HG02642 (cell line): ENCODE measurements around the gene ARPIN.
"Not testable (repeated sequence)": the region's sequence is repeated elsewhere in the genome, so short reads cannot be mapped to it uniquely, and the experiment has no call there.

Source experiments
- ATAC-seq: cut with Tn5 transposase; IDR thresholded peaks from one replicate; pipeline ENCODE4 v1.9.1; 2021; ENCODE audit warnings: mild to moderate bottlenecking; ENCODE audit not compliant: unreplicated experiment, poor library complexity

ARPIN gene

DNA sequence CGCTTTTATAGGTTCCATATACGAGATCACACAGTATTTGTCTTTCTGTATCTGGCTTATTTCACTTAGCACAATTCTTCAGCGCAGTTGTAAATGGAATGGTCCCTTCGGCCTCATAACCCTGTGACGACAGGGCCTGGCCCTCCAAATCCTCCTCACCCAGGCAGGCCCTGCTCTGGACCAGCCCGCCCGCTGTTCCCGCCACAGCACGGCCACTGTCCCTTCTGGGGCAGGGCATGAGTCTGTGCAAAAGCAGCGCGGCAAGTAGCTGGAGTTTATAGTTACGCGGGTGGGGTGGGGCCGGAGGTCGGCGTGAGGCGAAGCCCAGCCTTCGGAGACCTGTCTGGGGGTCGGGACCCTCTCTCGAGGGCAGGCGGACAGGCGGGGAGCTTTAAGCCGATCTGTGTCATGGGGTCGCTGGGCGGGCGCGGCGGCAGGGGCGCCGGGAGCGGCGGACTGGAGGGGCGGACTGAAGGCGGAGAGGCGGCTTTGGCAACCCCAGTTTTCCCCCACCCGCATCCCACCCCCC lies 543 bp downstream of the ARPIN start:
- no peak for ATAC-seq

DNA sequence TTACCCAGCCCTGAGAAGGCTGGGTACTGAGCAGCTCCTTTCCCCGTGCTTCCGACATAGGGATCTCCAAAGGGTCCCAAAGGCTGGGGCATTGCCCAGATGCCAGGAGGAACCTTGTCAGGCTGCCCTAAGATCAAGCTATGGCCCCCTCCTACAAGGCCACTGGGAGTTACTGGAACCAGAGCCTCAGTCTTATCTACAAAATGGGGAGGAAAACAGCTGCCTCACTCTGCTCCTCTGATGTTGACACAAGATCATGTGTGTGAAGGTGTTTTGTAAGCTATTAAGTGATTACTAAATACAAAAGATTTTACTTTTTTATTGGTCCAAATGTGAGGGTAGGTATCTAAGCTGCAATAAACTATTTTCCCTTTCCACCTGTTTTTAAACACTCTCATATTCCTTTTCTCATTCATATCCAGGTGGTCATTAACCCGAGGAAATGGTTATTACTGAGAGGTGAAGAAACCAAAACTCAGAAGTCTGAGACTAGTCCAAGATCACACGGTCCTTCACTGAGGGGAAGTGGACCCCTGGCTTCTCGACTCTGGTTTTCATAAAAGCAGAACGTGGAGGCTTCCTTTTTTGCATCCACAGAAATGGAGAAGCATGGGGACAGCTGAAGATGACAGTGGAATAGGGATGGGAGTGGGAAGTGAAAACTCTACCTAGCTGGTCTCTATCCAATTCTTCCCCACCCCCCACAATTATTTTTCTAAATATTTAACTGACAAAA lies 1.7 kb downstream of the ARPIN start:
- ATAC-seq = no peak

DNA sequence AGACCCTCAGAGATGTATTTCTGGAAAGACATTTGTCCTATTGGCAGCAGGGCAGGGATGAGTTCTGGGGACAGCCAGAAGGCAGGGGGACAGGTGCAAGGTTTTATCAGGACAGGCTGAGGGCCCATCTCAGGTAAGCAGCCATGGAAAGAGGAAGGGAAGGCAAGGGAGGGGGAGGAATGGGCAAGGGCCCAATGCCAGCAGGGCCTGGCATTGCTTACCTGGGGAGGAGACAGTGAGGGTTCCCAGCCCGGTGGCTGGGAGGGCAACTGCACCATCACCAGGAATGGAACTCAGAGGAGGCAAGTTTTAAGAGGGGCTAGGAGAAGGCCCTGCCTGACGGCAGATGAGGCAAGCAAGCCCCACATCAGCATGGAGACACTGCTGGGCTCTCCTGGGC lies 3.1 kb downstream of the ARPIN start:
- no peak for ATAC-seq

DNA sequence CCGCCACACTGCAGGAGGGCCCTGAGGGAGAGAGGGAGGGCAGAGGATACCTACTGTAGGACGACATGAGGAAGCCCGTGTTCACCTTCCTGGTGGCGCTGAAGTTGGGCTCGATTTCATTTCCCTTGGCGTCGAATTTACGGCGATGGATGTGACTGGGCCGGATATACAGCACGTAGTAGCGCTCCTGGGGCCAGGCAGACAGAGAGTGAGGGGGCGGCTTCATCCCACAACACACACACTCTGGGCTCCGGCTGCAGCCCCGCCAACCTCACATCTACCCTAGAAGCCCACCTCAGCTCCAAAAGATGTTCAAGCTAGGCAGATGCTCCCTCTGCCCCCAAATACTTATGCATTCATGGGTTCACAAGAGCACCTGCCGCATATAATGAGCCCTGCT lies 4.5 kb downstream of the ARPIN start:
- ATAC-seq = no peak

DNA sequence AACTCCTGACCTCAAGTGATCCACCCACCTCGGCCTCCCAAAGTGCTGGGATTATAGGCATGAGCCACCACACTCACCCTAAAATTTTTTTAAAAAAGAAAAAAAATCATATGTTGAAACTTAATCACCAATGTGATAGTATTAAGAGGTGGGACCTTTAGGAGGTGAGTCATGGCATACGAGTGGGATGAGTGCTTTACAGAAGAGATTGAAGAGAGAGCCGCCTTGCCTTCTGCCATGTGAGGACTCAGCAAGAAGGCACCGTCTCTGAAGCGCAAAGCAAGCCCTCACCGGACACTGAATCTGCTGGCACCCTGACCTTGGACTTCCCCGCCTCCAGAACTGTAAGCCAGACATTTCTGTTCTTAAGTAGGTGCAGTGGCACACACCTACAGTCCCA lies 5.5 kb downstream of the ARPIN start:
- no peak for ATAC-seq

DNA sequence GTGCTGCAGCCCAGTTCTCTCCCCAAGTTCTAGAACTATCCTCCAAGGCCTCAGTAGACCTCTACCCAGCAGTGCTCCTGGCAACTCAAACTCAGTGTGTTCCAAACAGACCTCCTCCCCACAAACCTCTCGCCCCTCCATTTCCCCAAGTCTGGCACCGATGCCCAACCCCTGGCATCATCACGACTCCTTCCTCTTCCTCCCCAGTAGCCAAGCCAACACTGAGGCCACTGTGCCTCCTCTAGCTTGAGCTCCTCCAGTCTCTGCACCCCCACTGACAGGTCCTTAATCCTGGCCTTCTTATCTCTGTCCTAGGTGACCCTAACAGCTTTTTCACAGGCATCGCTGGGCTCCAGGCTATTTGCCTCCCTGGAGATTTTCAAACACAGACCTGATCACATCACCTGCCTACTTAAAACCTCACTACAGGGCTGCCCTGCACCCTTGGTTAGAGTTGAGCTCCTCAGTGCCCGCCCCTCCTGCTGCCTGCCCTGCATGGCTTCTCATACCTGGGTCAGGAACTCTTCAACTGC lies 6.8 kb downstream of the ARPIN start:
- no peak for ATAC-seq

DNA sequence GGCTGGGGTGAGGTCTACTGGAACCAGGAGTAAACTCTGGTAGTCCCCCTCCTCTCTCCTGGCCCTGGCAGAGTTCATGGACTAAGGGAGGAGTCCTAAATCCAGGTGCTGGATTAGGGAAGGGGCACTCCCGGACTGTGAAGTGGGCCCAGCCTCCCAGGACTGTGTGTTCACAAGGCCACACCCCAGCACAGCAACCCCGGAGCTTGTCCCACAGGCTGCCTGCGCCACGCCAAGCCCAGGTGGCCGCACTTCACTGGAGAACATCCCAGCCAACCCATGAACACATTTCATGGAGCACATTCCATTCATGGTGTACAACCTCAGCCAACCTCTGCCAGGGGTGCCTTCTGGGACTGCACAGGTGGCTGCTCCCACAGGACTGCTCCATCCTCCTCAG lies 8.2 kb downstream of the ARPIN start:
- no peak for ATAC-seq

DNA sequence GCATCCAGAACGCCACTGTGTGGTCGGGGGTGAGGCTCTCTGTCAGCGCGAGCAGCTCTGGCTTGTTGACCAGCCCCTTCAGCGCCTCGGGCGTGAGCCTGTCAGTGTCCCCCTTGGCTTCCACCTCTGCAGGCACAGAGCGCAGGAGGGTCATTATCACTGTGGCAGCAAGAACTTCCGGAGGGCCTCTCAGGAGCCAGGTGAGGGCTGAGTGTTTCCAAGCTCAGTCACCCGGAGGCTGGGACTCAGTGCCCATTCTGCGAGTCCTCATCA lies 9.0 kb downstream of the ARPIN start:
- ATAC-seq = no peak

DNA sequence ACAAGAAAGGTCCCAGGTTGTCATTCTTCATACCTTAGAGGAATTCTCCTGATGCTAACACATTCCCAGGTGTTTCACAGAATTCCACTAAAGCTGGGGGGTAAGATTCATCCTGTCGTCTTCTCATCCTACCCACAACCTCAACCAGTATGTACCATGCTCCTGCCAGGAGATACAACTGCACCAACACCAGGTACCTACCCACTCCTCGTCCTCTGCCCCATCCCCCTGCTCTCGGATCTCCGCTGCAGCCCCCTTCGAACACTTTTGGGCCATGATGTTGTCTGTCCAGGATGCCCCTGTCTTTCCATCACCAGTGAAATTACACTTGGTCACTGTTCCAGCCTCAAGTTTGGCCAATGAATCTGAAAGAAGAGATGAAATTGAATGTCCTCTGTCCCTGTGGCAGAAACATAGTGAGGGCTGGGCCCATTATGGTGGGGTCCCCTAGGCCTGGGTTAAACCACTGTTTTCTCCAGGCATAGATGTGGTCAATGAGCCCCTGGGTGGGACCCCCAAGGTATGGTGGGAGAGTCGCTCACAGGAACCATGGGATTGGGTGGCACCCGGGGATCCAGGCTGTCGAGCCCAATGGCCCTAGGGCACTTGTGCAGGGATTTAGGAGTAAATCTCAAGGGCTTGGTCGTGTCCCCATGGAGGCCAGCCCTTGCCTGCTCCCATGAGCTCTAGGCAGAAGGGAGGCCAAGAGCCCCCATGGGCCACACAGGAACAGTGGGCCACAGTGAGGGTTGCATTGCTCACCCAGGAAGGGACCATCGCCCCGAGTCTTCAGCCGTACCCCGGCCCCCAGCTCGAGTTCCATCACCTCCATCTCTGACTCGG lies 9.5 kb downstream of the ARPIN start:
- ATAC-seq = no peak

DNA sequence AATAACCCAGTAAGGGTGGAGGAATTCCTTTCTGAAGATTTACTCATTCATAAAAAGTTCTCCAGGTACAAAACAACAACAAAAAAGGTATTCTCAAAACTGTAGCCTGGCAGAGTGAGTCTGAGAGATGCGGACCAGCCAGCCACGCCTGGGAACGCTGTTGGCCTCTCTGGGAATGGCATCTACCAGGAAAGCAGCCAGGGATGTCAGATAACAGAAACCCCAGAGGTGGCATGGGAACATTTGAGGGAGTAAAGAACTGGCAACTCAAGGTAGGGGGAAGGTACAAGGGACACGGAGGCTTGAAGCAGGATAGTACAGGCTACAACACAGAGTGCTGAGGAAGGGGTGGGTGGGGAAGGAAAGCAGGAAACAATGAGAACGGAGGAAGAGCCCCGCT lies 11.9 kb downstream of the ARPIN start:
- ATAC-seq = no peak

DNA sequence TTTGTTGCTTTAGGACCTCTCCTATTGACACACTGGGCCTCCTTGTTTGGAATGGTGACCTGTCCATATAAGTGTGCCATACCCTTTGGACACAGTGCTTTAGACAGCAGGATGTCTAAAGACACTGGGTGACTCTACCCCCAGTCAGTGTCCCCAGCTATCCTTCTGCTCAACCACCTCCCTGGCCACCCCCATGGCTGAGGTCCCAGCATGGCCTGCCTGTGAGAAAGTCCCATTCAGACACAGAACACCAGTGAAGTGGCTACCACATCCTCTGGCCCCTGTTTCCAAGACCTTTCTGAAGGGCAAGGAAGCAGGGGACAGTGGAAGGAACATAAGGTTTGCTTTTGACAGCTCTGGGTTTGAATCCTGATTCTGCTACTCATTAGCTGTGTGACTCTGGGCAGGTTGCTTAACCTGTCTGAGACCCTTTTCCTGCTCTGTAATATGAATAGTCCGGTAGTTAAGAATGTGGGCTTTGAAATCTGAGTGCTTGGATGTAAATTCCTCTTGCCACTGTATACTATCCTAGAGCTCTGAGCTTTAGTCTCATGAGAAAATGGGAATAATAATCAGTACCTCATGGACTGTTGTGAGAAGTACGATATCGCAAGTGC lies 12.7 kb downstream of the ARPIN start:
- ATAC-seq = no peak

DNA sequence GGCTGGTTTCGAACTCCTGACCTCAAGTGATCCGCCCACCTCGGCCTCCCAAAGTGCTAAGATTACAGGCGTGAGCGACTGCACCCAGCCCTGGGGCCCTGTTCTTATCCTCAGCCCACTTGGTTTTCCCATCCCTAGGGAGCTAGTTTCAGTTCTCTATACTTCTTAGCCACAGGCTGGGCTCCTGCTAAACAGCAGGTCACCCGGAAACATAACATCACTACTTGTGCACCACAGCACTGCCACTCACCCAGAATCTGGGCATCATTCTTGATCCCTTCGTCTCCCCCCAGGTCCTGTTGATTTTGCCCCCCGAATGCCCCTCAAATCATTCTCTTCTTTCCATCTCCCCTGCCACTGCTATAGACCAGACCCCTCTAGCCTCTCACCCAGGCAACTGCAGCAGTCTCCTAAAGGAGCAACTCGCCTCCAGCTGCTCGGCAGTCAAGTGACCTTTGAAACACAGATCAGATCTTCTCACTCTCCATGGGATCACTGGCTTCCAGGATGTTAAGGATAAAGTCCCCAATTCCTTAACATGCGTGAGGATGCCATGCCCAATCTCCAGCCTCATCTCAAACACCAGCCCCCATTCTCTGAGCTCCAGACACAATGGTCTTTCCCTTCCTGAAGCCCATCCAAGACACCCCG lies 13.3 kb downstream of the ARPIN start:
- no peak for ATAC-seq

DNA sequence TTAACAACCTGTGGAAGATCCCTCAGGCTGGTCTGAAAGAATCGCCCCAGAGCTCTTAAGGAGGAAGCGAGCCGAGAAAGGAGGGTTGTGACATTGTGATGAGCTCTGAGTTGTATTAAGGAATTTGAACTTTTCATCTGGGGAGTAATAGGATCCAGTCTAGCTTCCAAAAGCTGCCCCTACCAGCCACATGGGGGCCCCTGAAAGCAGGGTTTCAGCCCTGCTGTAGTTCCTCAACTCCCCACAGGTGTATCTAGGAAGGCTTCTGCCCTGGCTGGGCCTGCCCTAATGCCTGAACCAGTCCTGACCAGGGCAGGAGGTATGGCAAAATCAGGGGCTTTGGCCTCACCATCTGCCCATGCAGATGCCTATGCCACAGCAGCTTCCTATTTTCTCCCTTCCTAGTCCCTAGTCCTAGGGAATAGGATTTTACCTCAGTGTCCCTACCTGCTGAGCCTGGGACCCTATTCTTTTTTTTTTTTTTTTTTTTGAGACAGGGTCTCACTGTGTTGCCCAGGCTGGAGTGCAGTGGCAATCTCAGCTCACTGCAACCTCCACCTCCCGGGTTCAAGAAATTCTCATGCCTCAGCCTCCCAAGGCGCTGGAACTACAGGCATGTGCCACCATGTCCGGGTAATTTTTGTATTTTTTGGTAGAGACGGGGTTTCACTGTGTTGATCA lies 14.0 kb downstream of the ARPIN start:
- no peak for ATAC-seq

DNA sequence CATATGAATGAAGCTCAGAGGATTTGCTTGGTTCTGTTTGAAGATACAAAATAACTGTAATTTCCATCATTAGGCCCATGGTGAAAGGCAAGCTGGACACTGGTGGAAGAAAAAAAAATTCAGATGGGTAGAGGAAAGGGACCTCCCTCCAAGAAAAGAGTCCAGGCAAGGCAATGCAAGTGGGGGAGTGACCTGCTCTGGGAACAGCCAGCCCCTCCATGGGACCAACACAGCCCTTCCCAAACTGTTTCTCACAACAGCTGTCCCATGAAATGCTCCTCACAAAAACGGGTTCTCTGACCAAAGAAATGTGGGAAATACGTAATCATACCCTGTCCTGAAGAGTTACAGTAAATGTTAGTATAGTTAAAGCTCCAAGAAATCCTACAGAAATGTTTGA lies 14.6 kb downstream of the ARPIN start:
- no peak for ATAC-seq

DNA sequence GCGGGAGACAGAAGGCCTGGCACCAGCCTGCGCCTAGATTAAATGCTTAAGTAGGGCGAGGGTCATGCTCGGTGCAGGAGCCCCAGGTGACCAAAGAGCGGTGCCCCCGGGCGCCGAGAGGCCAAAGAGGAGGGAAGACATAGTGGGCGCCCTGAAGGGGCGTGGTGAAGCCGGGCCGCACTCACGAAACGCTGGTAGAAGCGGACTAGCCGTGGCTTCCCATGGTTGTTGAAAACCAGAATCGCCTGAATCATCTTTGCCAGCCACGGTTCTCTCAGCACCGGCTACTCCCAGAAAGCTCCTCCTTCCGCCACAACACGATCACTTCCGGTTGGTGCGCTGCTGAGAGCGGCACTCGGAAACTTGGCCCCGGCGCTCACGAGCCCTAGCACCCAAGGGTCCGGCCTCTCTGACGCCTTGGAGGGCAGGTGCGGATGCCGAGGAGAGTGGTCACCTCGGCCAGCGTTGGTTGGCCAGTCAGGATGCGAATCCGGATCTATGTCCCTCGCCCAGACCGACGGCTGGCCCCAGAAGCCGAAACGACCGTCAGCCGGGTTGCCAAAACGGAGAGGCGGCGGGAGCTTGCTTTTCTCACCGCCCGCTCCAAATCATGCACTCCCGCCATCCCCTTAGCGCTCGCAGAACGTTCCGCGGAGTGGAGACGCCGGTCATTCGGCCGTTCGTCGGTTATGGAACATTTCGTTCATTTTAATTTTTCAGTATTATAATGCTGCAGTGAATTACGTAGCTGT lies 18.9 kb downstream of the ARPIN start, which contains the start of gene AP3S2:
Gene AP3S2, minus strand, starts transcription at position 299 of the 752 bp plus-strand sequence. Its CDS starts 45 bp downstream, at position 254.
- ATAC-seq = peak; percentile 94

DNA sequence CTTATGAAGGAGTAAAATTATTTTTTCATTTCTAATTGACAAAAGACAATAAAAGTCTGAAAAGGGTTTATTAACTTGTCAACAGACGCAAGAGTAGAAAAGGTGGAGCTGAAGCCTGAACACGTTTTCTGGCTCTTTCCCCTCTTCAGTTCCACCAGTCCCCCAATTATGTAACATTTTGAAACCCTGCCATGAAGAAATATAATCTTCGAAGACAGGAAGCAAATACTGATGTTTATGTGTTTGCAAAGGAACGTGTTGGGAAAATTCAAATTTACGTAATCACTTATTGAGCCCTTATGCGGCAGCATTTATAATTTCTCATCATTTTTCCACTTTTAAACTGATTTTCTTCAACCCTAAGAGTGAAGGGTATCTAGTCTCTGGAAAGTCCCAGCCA lies 19.7 kb downstream of the ARPIN start:
- no peak for ATAC-seq

DNA sequence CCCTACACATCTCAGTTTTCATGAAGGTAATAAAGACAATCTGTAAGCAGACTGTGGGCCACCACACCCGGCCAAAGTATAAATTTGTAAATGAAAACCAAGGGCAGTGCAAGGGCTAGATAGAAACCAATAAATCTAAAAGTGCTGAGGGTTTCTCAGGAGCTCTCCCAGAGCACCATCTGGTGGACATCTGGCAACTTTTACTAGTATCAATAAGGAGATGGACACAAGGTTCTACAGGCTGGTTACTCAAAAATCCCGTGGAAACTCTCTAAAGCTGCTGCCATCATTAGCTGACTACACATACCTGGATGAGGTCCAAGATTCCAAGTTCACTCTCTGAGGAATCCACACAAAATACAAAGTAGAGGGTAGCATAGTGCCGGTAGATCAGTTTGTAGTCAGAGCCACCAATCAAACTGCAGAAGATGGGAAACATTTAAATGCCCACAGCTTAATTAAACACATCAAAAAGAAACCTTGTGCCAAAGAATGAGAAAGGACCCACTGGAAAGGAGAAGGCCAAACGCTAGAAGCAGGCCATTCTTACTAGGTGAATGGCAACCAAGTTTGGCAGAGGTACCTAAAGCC lies 24.4 kb downstream of the ARPIN start:
- no peak for ATAC-seq

DNA sequence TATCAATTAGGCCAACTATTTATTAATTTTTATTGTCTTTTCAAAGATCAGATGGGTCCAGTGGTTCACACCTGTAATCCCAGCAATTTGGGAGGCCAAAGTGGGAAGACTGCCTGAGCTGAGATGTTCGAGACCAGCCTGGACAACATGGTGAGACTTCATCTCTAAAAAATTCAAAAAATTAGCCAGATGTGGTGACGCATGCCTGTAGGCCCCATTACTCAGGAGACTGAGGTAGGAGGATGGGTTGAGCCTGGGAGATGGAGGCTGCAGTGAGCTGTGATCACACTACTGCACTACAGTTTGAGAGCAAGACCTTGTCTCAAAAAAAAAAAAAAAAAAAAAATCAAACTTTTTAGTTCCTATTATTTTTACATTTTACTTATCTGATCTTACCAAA lies 27.1 kb downstream of the ARPIN start:
- no peak for ATAC-seq

DNA sequence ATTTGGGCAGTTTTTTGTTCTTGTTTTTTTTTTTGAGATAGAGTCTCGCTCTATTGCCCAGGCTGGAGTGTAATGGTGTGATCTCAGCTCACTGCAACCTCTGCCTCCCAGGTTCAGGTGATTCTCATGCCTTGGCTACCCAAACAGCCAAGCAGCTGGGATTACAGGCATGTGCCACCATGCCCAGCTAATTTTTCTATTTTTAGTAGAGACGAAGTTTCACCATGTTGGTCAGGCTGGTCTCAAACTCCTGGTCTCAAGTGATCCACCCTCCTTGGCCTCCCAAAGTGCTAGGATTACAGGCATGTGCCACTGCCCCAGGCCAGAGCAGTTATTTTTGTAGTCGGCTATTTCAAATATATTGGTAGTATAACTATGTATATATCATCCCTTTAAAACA lies 27.6 kb downstream of the ARPIN start:
- ATAC-seq = not testable (repeated sequence)
